ENCODE results near the gene PI4KA.
"Not testable (repeated sequence)": the region's sequence is repeated elsewhere in the genome, so short reads cannot be mapped to it uniquely, and the experiment has no call there.

PI4KA gene

GRCh38 chr22:20746431-20747189 is 112.0 kb downstream of the PI4KA start:
- no peak for DNase-seq

- DNase-seq, result no peak
Observed at GRCh38 chr22:20745119-20745518, 113.5 kb downstream of the PI4KA start.

- DNase-seq, result no peak
Observed at GRCh38 chr22:20744456-20744855, 114.2 kb downstream of the PI4KA start.

GRCh38 chr22:20742764-20743163 is 115.8 kb downstream of the PI4KA start:
- DNase-seq, result no peak

GRCh38 chr22:20741634-20742581 is 116.7 kb downstream of the PI4KA start:
- peak; percentile 75 for DNase-seq

- DNase-seq, result no peak
Observed at GRCh38 chr22:20741008-20741633, 117.5 kb downstream of the PI4KA start.

- no peak for DNase-seq
Observed at GRCh38 chr22:20740222-20740951, 118.2 kb downstream of the PI4KA start.

GRCh38 chr22:20738394-20739089 is 120.1 kb downstream of the PI4KA start:
- no peak for DNase-seq

- DNase-seq, result not testable (repeated sequence)
Observed at GRCh38 chr22:20736891-20737290, 121.7 kb downstream of the PI4KA start.

- DNase-seq, result not testable (repeated sequence)
Observed at GRCh38 chr22:20735356-20736162, 123.1 kb downstream of the PI4KA start.

GRCh38 chr22:20732431-20732830 is 126.2 kb downstream of the PI4KA start:
- not testable (repeated sequence) for DNase-seq

GRCh38 chr22:20729194-20729593 is 129.4 kb downstream of the PI4KA start:
- no peak for DNase-seq

- DNase-seq, result no peak
Observed at GRCh38 chr22:20728523-20729190, 130.0 kb downstream of the PI4KA start.

GRCh38 chr22:20727118-20728015 is 131.2 kb downstream of the PI4KA start:
- no peak for DNase-seq

GRCh38 chr22:20725987-20726558 is 132.5 kb downstream of the PI4KA start:
- DNase-seq, result no peak

- DNase-seq, result no peak
Observed at GRCh38 chr22:20724676-20725454, 133.7 kb downstream of the PI4KA start.

GRCh38 chr22:20721409-20722218 is 137.0 kb downstream of the PI4KA start:
- DNase-seq, result no peak
